Activated T-cell treated with anti-CD3 and anti-CD28 coated beads, Interleukin-2, amount 50 U/mL, for 72 hours (primary cell): ENCODE results near the gene ASTN2. TPM values are rescaled to one million over a fixed set of nuclear protein-coding genes. Genes with fewer than 3 reads are reported as not detected.

Source experiments
- ATAC-seq, 2 donors: fragments of 150-1000 bp; cut with Tn5 transposase; replicated peaks in 1 of 2; 2 replicates each; pipeline ENCODE4 v1.10.0; 2021; ENCODE audit warnings: moderate library complexity in 2 of 2, mild to moderate bottlenecking in 1 of 2
- DNase-seq, 2 donors: peaks; one replicate each; pipeline ENCODE4 v3.0.0; 2021 to 2022; ENCODE audit warnings: mixed read lengths in 1 of 2
- H3K27ac Mint-ChIP-seq: one replicate; pipeline ENCODE4 v1.8.0; 2022; ENCODE audit warnings: mild to moderate bottlenecking, moderate library complexity, mixed read lengths
- H3K27me3 Mint-ChIP-seq: one replicate; pipeline ENCODE4 v1.8.0; 2022; ENCODE audit warnings: low read depth, mixed read lengths
- H3K36me3 Mint-ChIP-seq, 2 donors: one replicate each; pipeline ENCODE4 v1.8.0; 2022; ENCODE audit warnings: mixed read lengths in 2 of 2, mild to moderate bottlenecking in 1 of 2; ENCODE audit not compliant: insufficient read depth in 2 of 2
- H3K4me1 Mint-ChIP-seq: one replicate; pipeline ENCODE4 v1.8.0; 2022; ENCODE audit warnings: low read depth, mixed read lengths
- H3K4me3 Mint-ChIP-seq, 2 donors: one replicate each; pipeline ENCODE4 v1.8.0; 2022; ENCODE audit warnings: mild to moderate bottlenecking in 2 of 2, mixed read lengths in 2 of 2, moderate library complexity in 2 of 2
- H3K9me3 Mint-ChIP-seq, 2 donors: one replicate each; pipeline ENCODE4 v1.8.0; 2022; ENCODE audit warnings: mixed read lengths in 2 of 2
- total RNA-seq, 2 donors: library from RNA; stranded (reverse); gene quantifications; one replicate each; pipeline ENCODE4 v1.2.3, GENCODE V29; 2022

ASTN2 gene
- total RNA-seq, 2 donors from 2014 or later: 4.2 to 5.6 TPM

- Mint-ChIP-seq H3K36me3 (no peaks in the 10 kb centered on the region), H3K4me3 (no peak overlapping the region), H3K4me1 (no peaks in the 10 kb centered on the region), H3K9me3 (no peaks in the 10 kb centered on the region), H3K27ac (no peak overlapping the region), H3K27me3 (no peaks in the 10 kb centered on the region)
- ATAC-seq (no peak), DNase-seq (no peak)
Observed at GRCh38 chr9:116390303-116391228, 1024.3 kb downstream of the ASTN2 start.

DNA sequence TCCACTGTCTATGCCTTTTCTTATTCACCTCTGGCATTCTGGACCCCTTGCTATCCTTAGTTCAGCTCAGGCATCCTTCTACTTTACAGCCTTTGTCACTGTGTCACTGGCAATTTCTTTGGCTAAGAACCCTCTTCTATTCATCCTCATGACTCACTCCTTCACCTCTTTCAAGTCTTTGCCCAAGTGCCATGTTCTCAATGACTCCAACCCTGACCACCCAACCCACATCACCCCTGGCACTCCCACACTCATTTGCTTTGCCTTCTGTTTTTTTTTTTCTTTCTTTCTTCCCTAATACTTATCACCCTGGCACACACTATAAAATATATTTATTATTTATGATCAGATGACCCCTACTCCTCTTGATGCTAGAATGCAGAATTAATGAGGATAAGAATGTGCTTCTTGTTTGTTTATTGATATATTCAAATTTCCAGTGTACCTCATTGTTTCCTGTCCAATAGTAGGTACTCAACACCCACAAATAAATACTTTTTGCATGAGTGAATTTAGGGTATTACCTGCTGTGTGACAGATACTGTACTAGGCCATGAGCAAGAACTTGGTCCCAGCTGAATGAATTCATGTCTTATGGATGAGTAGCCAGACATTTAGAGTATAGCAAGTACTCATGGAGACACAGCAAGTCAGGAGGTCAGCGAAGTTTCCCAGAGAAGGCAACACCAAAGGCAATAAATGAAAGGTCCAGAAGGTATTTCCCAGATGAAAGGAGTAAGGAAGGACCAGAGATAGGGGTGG lies 1025.1 kb downstream of the ASTN2 start:
- H3K36me3 Mint-ChIP-seq: no peaks in the 10 kb centered on the region
- H3K9me3 Mint-ChIP-seq: no peaks in the 10 kb centered on the region
- H3K27ac Mint-ChIP-seq: no peak overlapping the region
- DNase-seq (no peak), ATAC-seq (no peak)
- H3K4me1 Mint-ChIP-seq: no peaks in the 10 kb centered on the region
- H3K27me3 Mint-ChIP-seq: no peaks in the 10 kb centered on the region
- H3K4me3 Mint-ChIP-seq: no peak overlapping the region

DNA sequence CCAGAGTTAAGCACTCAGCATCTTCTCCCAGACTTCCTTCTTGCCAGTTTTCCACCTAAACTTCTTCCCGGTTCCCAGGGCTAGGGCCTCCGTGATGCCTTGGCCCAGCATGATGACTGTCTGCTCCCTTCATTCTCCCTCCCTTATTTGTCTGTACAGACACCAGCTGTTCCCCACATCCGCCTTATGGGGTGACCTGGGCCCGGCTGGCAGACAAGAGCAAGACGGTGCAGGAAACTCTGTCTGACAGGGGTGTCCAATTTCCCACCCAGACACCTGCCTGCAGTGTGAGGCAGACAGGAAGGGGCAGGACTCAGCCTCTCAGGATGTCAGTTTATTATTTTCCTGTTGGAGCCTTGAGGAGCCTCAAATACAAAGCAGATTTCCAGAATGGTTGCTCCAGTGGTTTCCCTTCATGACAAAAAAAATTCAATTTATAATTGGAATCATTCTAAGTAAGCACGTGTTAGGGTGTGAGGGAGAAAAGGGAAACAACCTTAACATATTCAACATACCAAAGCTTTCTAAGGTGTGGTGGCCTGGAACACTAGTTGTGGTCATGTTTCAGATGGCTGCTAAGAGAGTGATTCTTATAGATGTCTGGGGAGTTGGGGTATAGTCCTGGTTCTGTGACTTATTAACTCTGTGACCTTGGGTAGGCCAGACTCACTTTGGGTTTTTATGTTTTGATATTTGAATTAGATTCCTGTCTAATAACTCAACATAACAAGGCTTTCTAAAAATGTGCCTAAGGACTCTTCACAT lies 1026.7 kb downstream of the ASTN2 start:
- no peaks in the 10 kb centered on the region for H3K36me3 Mint-ChIP-seq
- no peaks in the 10 kb centered on the region for H3K27me3 Mint-ChIP-seq
- H3K27ac Mint-ChIP-seq: no peak overlapping the region
- H3K4me1 Mint-ChIP-seq: no peaks in the 10 kb centered on the region
- H3K9me3 Mint-ChIP-seq: no peaks in the 10 kb centered on the region
- H3K4me3 Mint-ChIP-seq: no peak overlapping the region
- no peak for ATAC-seq
- DNase-seq: no peak

DNA sequence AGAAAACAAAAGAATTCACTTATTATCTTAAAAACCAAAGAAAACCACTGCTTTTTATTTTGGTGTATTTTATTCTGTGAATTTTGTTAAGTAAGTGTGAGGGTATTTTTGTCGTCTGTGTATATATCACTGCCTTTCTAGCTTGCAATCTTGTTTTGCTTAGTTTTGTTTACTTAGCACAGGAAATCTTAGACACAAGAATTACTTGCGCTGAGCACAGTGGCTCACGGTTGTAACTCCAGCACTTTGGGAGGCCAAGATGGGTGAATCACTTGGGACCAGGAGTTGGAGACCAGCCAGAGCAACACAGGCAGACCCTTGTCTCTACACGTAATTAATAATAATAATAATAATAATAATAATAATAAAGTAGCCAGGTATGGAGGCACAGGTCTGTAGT lies 1030.9 kb downstream of the ASTN2 start:
- Mint-ChIP-seq H3K4me1 (no peaks in the 10 kb centered on the region), H3K9me3 (no peaks in the 10 kb centered on the region), H3K36me3 (no peaks in the 10 kb centered on the region), H3K27ac (no peak overlapping the region), H3K4me3 (no peak overlapping the region), H3K27me3 (no peaks in the 10 kb centered on the region)
- DNase-seq (no peak), ATAC-seq (no peak)

DNA sequence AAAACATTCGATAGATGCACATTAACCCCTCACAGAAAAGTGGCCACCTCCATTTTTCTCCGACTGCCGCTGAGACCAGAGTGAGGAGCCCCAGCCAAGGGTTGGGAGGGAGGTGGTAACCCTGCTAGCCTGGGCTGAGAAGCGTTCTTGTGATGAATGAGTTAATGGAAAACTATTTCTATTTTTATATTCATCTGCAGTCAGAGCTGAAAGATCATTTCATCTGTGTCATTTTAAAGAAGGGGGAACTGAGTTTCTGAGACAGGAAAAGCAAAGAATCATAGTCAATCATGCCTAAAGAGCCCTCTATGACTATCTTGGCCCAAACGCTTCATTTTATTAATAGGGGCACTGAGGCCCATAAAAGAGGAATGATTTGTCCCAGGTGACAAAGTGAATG lies 1031.7 kb downstream of the ASTN2 start:
- H3K27me3 Mint-ChIP-seq: no peaks in the 10 kb centered on the region
- H3K9me3 Mint-ChIP-seq: no peaks in the 10 kb centered on the region
- H3K27ac Mint-ChIP-seq: no peak overlapping the region
- no peak overlapping the region for H3K4me3 Mint-ChIP-seq
- no peaks in the 10 kb centered on the region for H3K4me1 Mint-ChIP-seq
- ATAC-seq (no peak), DNase-seq (no peak)
- H3K36me3 Mint-ChIP-seq: no peaks in the 10 kb centered on the region

DNA sequence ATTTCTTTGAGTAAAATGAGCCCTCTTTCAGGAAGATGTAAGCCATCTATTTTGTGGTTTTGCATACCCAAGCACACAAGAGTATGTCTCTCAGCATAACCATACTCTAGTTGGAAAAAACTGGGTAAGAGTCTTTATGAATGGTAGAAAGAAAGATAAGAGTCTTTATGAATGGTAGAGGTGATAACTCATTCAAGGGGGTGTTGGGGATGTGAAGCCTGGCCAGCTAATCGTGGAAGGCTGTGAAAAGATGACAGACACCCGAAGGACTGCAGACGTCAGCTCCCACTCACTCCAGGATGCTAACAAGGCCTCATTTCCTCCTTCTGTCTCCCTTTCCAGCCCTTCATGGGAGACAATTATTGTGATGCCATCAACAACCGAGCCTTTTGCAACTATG lies 1032.8 kb downstream of the ASTN2 start:
- H3K27me3 Mint-ChIP-seq: no peaks in the 10 kb centered on the region
- H3K36me3 Mint-ChIP-seq: no peaks in the 10 kb centered on the region
- H3K4me3 Mint-ChIP-seq: no peak overlapping the region
- DNase-seq (no peak), ATAC-seq (no peak)
- no peaks in the 10 kb centered on the region for H3K4me1 Mint-ChIP-seq
- H3K27ac Mint-ChIP-seq: no peak overlapping the region
- H3K9me3 Mint-ChIP-seq: no peaks in the 10 kb centered on the region

DNA sequence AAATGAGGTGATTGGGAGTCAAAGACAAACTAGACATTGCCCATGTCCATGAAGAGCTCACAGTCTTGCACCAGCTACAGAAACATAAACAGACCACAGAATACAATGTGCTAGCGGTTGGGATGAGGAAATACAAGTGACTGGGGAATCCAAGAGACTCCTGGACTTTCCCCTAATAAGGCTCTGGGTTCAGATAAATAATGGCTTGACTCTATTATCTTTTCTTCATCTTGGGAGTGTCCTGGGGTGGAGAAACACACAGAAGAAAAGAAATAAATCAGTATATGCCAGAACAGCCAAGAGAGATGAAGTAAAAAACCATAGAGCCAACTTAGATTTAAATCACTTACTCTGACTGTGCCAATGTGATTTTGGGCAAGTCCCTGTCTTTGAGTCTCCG lies 1033.5 kb downstream of the ASTN2 start:
- Mint-ChIP-seq H3K4me1 (no peaks in the 10 kb centered on the region), H3K27me3 (no peaks in the 10 kb centered on the region), H3K9me3 (no peaks in the 10 kb centered on the region), H3K4me3 (no peak overlapping the region), H3K36me3 (no peaks in the 10 kb centered on the region), H3K27ac (no peak overlapping the region)
- ATAC-seq (no peak), DNase-seq (no peak)

- no peak overlapping the region for H3K27ac Mint-ChIP-seq
- no peak overlapping the region for H3K4me3 Mint-ChIP-seq
- H3K4me1 Mint-ChIP-seq: no peaks in the 10 kb centered on the region
- ATAC-seq (no peak), DNase-seq (no peak)
- no peaks in the 10 kb centered on the region for H3K27me3 Mint-ChIP-seq
- no peaks in the 10 kb centered on the region for H3K9me3 Mint-ChIP-seq
- H3K36me3 Mint-ChIP-seq: no peaks in the 10 kb centered on the region
Observed at GRCh38 chr9:116380496-116380995, 1034.3 kb downstream of the ASTN2 start.

DNA sequence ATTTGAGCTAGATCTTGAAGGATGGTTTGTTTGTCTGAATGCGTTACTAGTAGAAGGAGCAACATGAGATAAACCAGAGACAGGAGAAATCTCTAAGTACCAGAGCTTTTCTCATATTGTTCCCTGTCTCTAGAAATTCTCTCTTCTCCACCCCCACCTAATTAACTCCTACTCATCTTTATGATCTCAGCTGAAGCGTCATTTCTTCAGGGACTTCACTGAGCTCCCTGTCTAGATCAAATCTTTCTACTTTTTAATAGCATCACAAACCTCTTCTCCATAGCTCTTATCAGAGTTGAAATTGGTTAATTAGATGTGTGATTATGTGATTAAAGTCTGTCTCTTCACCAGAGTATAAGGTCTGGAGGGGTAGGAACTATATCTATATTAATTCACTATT lies 1035.0 kb downstream of the ASTN2 start:
- no peak for ATAC-seq
- Mint-ChIP-seq H3K27ac (no peak overlapping the region), H3K27me3 (no peaks in the 10 kb centered on the region), H3K36me3 (no peaks in the 10 kb centered on the region), H3K4me1 (no peaks in the 10 kb centered on the region), H3K9me3 (no peaks in the 10 kb centered on the region), H3K4me3 (no peak overlapping the region)
- DNase-seq: no peak

DNA sequence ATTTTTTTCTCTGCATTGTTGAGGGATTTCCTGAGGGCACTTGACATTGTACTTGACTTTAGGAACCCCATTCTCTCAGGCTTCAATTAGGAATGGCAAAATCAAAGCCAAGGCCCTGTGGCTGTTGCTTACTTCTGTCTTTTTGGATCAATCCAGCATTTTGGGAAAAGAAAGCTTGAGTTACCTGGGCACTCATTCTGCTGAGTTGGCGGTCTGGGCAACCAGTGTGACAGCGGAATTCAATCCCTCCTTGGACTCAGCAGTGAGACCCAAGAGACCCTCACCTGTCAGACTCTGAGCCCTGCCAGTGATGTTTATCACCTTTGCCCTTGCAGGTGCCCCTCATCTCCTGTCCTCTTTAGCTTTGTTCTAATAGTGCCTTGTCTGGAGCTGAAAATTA lies 1036.0 kb downstream of the ASTN2 start:
- H3K27me3 Mint-ChIP-seq: no peaks in the 10 kb centered on the region
- H3K27ac Mint-ChIP-seq: no peak overlapping the region
- no peak for ATAC-seq
- DNase-seq: no peak
- no peak overlapping the region for H3K4me3 Mint-ChIP-seq
- peaks cover 0 to 2% of the 10 kb centered on the region in 2 donors for H3K36me3 Mint-ChIP-seq
- H3K4me1 Mint-ChIP-seq: no peaks in the 10 kb centered on the region
- H3K9me3 Mint-ChIP-seq: peaks cover 0 to 2% of the 10 kb centered on the region in 2 donors

GRCh38 chr9:116377179-116377798 lies 1037.6 kb downstream of the ASTN2 start:
- Mint-ChIP-seq H3K36me3 (peaks cover 0 to 2% of the 10 kb centered on the region in 2 donors), H3K27ac (no peak overlapping the region), H3K9me3 (peaks cover 0 to 2% of the 10 kb centered on the region in 2 donors), H3K4me3 (no peak overlapping the region), H3K27me3 (no peaks in the 10 kb centered on the region), H3K4me1 (no peaks in the 10 kb centered on the region)
- DNase-seq: no peak
- no peak for ATAC-seq
